Endothelial cell of umbilical vein (primary cell): ENCODE data around the gene ICAM3. TPM values are rescaled to one million over a fixed set of nuclear protein-coding genes. Genes with fewer than 3 reads are reported as not detected.

Experiments
- BruUV-seq: library from RNA; stranded (reverse); fragments of 400-500 nt; replicated peaks from 2 replicates; lab custom pipeline; 2021; lab: Mats Ljungman, UMichigan
- CTCF ChIA-PET: fragments of 300-600, 350-600 bp; sonication (Branson Sonifier 250); formaldehyde crosslinking; loops from one replicate; lab custom pipeline; 2021; ENCODE audit warnings: antibody characterized with exemption, inconsistent platforms; lab: Charles Lee
- POLR2A ChIA-PET: fragments of 300-600, 350-600 bp; sonication (Branson Sonifier 250); formaldehyde crosslinking; loops from one replicate; lab custom pipeline; 2021; ENCODE audit warnings: antibody characterized with exemption, inconsistent platforms; lab: Charles Lee
- DNase-seq: peaks from one replicate; pipeline ENCODE4 v3.0.0-alpha.2; 2011; ENCODE audit warnings: low read depth, low spot score
- FAIRE-seq: peaks from 2 replicates; lab custom pipeline; 2011; peaks lifted over from hg19 to GRCh38; lab: Jason Lieb, UNC
- H2AFZ ChIP-seq: 2 replicates; pipeline ENCODE4 v1.6.0; 2012; ENCODE audit warnings: low read depth, low read length, control low read depth, inconsistent platforms
- H3K27ac ChIP-seq: 2 replicates; pipeline ENCODE4 v1.5.1; 2011; ENCODE audit warnings: low read depth, mild to moderate bottlenecking, control low read depth, low read length, moderate library complexity; ENCODE audit not compliant: insufficient read depth
- H3K27me3 ChIP-seq, 2 experiments: 2 replicates each; pipeline versions ENCODE4 v1.6.0 to v1.6.1; 2011; ENCODE audit warnings: low read length in 2 of 2, mixed read lengths in 1 of 2; ENCODE audit not compliant: control insufficient read depth in 2 of 2, insufficient read depth in 2 of 2
- H3K36me3 ChIP-seq, 2 experiments: 2 replicates in 1 of 2; 3 replicates in 1 of 2; pipeline ENCODE4 v1.5.1; 2011; ENCODE audit warnings: low read length in 2 of 2, mild to moderate bottlenecking in 1 of 2, moderate library complexity in 1 of 2; ENCODE audit not compliant: control insufficient read depth in 2 of 2, insufficient read depth in 2 of 2; ENCODE audit errors: extremely low read depth in 1 of 2
- H3K4me1 ChIP-seq: 3 replicates; pipeline ENCODE4 v1.5.1; 2011; ENCODE audit warnings: mild to moderate bottlenecking, low read length; ENCODE audit not compliant: control insufficient read depth, insufficient read depth; ENCODE audit errors: extremely low read depth
- H3K4me2 ChIP-seq: 2 replicates; pipeline ENCODE4 v1.6.1; 2011; ENCODE audit warnings: low read length, control low read depth, mixed read lengths; ENCODE audit not compliant: insufficient read depth
- H3K4me3 ChIP-seq, 3 experiments: fragments of 200-600 bp in 1 of 3; sonication (generic), shearing (Covaris generic) in 1 of 3; replicated peaks in 1 of 3; 2 replicates each; pipeline ENCODE4 v1.5.1; 2011 to 2016; ENCODE audit warnings: control low read depth in 3 of 3, low read length in 3 of 3, mild to moderate bottlenecking in 2 of 3, inconsistent platforms in 1 of 3, low read depth in 1 of 3, moderate library complexity in 1 of 3; ENCODE audit not compliant: insufficient read depth in 1 of 3
- H3K79me2 ChIP-seq: 2 replicates; pipeline ENCODE4 v1.6.0; 2012; ENCODE audit warnings: low read length, inconsistent platforms; ENCODE audit not compliant: control insufficient read depth, insufficient read depth
- H3K9ac ChIP-seq: replicated peaks from 2 replicates; pipeline ENCODE3; 2011; ENCODE audit warnings: low read length, control low read depth; ENCODE audit not compliant: insufficient read depth; ENCODE audit errors: extremely low read depth
- H3K9me1 ChIP-seq: replicated peaks from 3 replicates; pipeline ENCODE4 v1.6.0; 2011; ENCODE audit warnings: mild to moderate bottlenecking, low read length; ENCODE audit not compliant: control insufficient read depth, insufficient read depth; ENCODE audit errors: extremely low read depth
- H3K9me3 ChIP-seq: replicated peaks from 2 replicates; pipeline ENCODE4 v1.5.1; 2012; ENCODE audit warnings: low read length, inconsistent platforms; ENCODE audit not compliant: control insufficient read depth, insufficient read depth
- H4K20me1 ChIP-seq: replicated peaks from 2 replicates; pipeline ENCODE3; 2011; ENCODE audit warnings: mild to moderate bottlenecking, low read length; ENCODE audit not compliant: control insufficient read depth, insufficient read depth; ENCODE audit errors: extremely low read depth
- EZH2 ChIP-seq: IDR thresholded peaks from 2 replicates; pipeline ENCODE4 v1.6.1; 2012; ENCODE audit warnings: borderline replicate concordance, low read depth, mild to moderate bottlenecking, moderate library complexity, low read length, inconsistent platforms; ENCODE audit not compliant: severe bottlenecking
- FOS ChIP-seq: IDR thresholded peaks from 2 replicates; pipeline ENCODE4 v1.6.1; 2011; ENCODE audit warnings: mild to moderate bottlenecking, low read length, moderate library complexity, borderline replicate concordance; ENCODE audit not compliant: insufficient read depth
- GATA2 ChIP-seq: IDR thresholded peaks from 2 replicates; pipeline ENCODE4 v1.7.0; 2011; ENCODE audit warnings: low read depth, mild to moderate bottlenecking, moderate library complexity, mixed read lengths, low read length; ENCODE audit not compliant: insufficient read length, insufficient read depth
- JUN ChIP-seq: IDR thresholded peaks from 2 replicates; pipeline ENCODE4 v1.6.1; 2011; ENCODE audit warnings: borderline replicate concordance, low read depth; ENCODE audit not compliant: insufficient read length, insufficient read depth
- MAX ChIP-seq: IDR thresholded peaks from 2 replicates; pipeline ENCODE4 v1.6.1; 2011; ENCODE audit not compliant: insufficient read depth, insufficient read length
- MYC ChIP-seq: IDR thresholded peaks from one replicate; pipeline ENCODE4 v1.6.1; 2011; ENCODE audit warnings: mild to moderate bottlenecking, low read depth, low read length
- POLR2A ChIP-seq: IDR thresholded peaks from 2 replicates; pipeline ENCODE4 v1.6.1; 2012; ENCODE audit warnings: low read depth, mild to moderate bottlenecking, control low read depth, low read length
- POLR2AphosphoS5 ChIP-seq: IDR thresholded peaks from 2 replicates; pipeline ENCODE4 v1.6.1; 2012; ENCODE audit warnings: low read depth, mild to moderate bottlenecking, control low read depth, low read length, moderate library complexity; ENCODE audit not compliant: insufficient read depth
- dilution Hi-C: fragments of 300-500 bp; cut with MboI; formaldehyde crosslinking; loops from one replicate; pipeline ENCODE4 v1.15.0; 2019; ENCODE audit warnings: low sequenced_read_pairs; ENCODE audit not compliant: extremely low pct_ligation_motif_present
- intact Hi-C: fragments of 100-400 bp; cut with micrococcal nuclease; formaldehyde crosslinking; loops from one replicate; pipeline ENCODE4 v1.10.0; 2022
- polyA plus RNA-seq, 4 experiments: library from polyadenylated mRNA; depleted of rRNA in 3 of 4; stranded (reverse) in 3 of 4; unstranded in 1 of 4; fragments of >200 nt; gene quantifications; 2 replicates each; pipeline versions ENCODE4 v1.2.1 to v1.2.3, GENCODE V29; 2011 to 2012; ENCODE audit warnings: missing spikeins in 1 of 4
- total RNA-seq: library from RNA; stranded (reverse); gene quantifications from 2 replicates; pipeline ENCODE4 v1.2.3, GENCODE V29; 2021
- TF ChIP-seq, protein P1 (sequence below), 2 donors: IDR thresholded peaks; 1 replicate in 1 of 2; 2 replicates in 1 of 2; pipeline ENCODE4 v1.5.1; 2011; ENCODE audit warnings: low read length in 2 of 2, mild to moderate bottlenecking in 2 of 2, moderate library complexity in 2 of 2, control low read depth in 1 of 2, inconsistent platforms in 1 of 2, low read depth in 1 of 2; ENCODE audit not compliant: insufficient read depth in 1 of 2; ENCODE audit errors: extremely low read depth in 1 of 2

ICAM3 gene
- total and polyA plus RNA-seq, 2 donors (not counting 3 experiments of a cell fraction or from before 2014, with no cell fraction given), result 6.7 to 11.6 TPM

DNA sequence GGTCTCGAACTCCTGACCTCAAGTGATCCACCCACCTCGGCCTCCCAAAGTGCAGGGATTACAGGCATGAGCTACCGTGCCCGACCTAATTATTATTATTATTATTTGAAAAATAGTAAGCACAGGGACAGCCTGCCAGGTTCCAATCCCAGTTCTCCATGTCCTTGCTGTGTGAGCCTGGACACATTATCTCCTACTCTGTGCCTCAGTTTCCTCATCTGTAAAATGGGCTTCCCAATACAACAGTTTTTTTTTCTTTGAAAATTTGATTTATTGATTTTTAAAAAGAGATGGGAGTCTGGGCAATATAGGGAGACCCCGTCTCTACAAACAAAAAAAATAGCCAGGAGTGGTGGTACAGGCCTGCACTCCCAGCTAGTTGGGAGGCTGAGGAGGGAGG, 33.1 kb downstream of the ICAM3 start:
- CTCF ChIA-PET, result interaction anchor here (0.6 to 2.3 kb wide), 6 partner anchors 37 to 1369 kb away, joined by 3 to 9 read pairs (median 6); no protein-coding TSS in a partner anchor

More for the DNA sequence above, 33.1 kb downstream of the ICAM3 start:
- Histone ChIP-seq H3K9ac (no peak overlapping the region), H3K27me3 (no peaks in the 10 kb centered on the region), H3K9me1 (no peaks in the 10 kb centered on the region), H3K9me3 (no peaks in the 10 kb centered on the region), H3K4me2 (no peak overlapping the region), H3K4me1 (no peaks in the 10 kb centered on the region), H3K79me2 (no peaks in the 10 kb centered on the region), H2AFZ (no peak overlapping the region), H3K36me3 (peaks cover 0 to 3% of the 10 kb centered on the region in 2 experiments), H3K27ac (no peak overlapping the region), H3K4me3 (no peak overlapping the region), H4K20me1 (no peaks in the 10 kb centered on the region)
- no peak for DNase-seq
- intact Hi-C loops, result no loop called here
- TF ChIP-seq MAX (no peak), POLR2AphosphoS5 (no peak), EZH2 (no peak), MYC (no peak), FOS (no peak), GATA2 (no peak), JUN (no peak), POLR2A (no peak)
- TF ChIP-seq, protein P1, sequence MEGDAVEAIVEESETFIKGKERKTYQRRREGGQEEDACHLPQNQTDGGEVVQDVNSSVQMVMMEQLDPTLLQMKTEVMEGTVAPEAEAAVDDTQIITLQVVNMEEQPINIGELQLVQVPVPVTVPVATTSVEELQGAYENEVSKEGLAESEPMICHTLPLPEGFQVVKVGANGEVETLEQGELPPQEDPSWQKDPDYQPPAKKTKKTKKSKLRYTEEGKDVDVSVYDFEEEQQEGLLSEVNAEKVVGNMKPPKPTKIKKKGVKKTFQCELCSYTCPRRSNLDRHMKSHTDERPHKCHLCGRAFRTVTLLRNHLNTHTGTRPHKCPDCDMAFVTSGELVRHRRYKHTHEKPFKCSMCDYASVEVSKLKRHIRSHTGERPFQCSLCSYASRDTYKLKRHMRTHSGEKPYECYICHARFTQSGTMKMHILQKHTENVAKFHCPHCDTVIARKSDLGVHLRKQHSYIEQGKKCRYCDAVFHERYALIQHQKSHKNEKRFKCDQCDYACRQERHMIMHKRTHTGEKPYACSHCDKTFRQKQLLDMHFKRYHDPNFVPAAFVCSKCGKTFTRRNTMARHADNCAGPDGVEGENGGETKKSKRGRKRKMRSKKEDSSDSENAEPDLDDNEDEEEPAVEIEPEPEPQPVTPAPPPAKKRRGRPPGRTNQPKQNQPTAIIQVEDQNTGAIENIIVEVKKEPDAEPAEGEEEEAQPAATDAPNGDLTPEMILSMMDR (IDR thresholded peaks at IDR 0.05; ENCODE audit: extremely low read depth in 1 of 2, insufficient read depth in 1 of 2, low read depth in 1 of 2, low read length in 2 of 2), result no peak
- dilution Hi-C loops, result no loop called here
- no peak for FAIRE-seq
- BruUV-seq, result no TSS peak
- POLR2A ChIA-PET, result no interaction called here
